ENCODE measurements around the gene DSG1.

- TF ChIP-seq CTCF (IDR thresholded peaks at IDR 0.05), result no peak
- TF ChIP-seq POLR2A (IDR thresholded peaks at IDR 0.05), result no peak
Observed at GRCh38 chr18:31371989-31372388, 54.0 kb downstream of the DSG1 start.

Measured in thyroid gland (tissue), 4 donors.